Cerebellar nuclear complex (tissue), 1 donor: Measurements from ENCODE around the gene GALNTL6.
"Not testable (repeated sequence)": the region's sequence is repeated elsewhere in the genome, so short reads cannot be mapped to it uniquely, and the experiment has no call there.

ENCODE experiments used
- DNase-seq, 2 experiments: peaks; one replicate each; lab custom pipeline; 2025; lab: John Stamatoyannopoulos, UW

The GALNTL6 gene

DNA sequence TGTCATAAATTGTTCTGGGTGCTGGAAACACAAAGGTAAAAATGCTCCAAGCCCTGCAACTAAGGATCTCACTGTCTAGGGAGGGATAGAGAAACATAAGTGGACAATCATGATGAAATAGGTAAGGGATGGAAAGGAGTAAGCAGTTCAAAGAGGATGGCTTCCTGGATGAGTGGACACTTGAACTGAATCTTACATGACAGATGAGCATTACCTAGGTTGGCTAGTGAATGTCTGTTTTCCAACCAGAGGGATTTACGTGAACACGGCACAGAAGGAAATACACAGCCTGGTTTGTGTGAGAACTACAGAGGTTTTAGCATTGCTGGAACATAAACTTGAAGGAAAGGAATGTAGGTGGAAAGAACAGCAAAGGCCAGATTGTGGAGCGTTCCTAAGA, 1205.2 kb downstream of the GALNTL6 start:
- no peak for DNase-seq

DNA sequence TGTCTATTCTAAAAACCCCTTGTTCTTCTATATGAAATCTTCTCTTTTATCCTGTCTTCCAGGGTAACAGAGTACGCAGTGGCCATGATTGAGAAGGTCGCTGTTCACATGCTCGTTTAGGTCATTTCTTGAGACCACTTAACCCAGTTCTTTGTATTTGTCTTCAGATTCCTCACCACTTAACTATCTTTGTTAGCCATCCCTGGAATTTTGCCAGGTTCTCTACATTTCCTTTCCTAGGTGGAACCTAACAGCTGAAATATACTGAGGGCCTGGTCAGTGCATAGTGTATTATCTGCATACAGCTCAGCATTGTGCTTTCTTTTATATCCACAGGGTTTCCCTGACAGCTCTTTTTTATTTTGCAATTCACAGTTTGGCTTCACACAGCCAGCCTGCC, 1206.5 kb downstream of the GALNTL6 start:
- no peak for DNase-seq

- DNase-seq, result not testable (repeated sequence)
Observed at GRCh38 chr4:173021746-173022573, 1208.8 kb downstream of the GALNTL6 start.

GRCh38 chr4:173024203-173024602, 1211.0 kb downstream of the GALNTL6 start:
- DNase-seq, result no peak

- DNase-seq, result peak in 1 of 2 experiments; percentile 8
Observed at GRCh38 chr4:173025131-173025530, 1211.9 kb downstream of the GALNTL6 start.

DNA sequence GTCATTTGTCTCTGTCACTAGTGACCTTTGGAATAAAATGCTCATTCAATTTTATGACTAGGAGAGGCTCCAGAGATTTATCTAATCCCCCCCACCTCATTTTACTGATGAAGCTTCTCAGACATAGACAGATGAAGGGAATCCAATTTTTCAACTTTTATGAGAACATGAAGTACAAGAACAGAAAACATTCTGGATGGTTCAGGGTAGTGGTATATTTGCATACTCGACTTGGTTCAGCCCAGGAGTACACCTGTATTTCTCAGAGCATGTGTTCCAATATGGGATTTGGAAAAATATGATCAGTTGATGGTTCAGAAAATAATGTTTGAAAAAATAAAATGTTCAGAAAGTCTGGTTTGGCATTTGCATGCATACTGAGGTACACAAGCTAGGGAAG, 1224.0 kb downstream of the GALNTL6 start:
- DNase-seq, result no peak

GRCh38 chr4:173038192-173038896, 1225.1 kb downstream of the GALNTL6 start:
- no peak for DNase-seq

- DNase-seq, result no peak
Observed at GRCh38 chr4:173039617-173040577, 1226.7 kb downstream of the GALNTL6 start.

DNA sequence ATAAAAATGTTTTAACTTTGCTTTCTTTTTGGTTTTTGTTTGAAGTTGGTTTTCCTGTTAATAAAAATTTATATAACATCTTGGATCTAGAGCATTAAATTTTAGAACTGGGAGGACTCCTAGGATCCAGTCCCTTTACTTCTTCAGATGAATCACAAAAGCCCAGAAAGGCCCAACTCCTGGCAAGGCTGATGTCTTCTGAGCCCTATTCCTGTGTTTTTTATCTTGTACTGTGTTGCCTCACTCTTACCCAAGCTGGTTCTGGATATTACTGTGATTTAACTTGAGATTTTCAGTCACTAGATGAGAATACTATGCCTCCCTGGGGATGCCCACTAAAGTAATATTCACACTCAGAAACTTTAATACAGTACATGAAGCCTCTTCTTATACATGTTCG, 1228.3 kb downstream of the GALNTL6 start:
- DNase-seq, result no peak

- not testable (repeated sequence) for DNase-seq
Observed at GRCh38 chr4:173042139-173042538, 1228.9 kb downstream of the GALNTL6 start.

GRCh38 chr4:173044340-173044739, 1231.1 kb downstream of the GALNTL6 start:
- DNase-seq, result no peak

DNA sequence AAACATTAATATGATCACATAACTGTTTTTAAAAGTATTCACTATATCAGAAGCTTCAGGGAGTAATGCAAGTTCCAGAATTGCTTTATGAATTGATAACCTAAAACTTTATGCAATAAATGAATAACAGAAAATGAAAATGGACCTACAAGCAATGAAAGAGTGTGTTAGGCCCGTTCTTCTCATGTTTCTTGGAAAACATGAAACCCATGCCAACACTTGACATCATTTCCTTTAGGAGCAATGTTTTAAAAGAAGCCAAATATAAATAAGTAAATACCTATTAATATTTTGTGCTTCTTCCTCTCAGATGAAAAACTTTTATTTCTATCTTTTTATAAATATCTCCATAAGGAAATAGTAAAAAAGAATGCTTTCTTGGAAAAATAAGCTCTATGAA, 1232.4 kb downstream of the GALNTL6 start:
- no peak for DNase-seq

DNA sequence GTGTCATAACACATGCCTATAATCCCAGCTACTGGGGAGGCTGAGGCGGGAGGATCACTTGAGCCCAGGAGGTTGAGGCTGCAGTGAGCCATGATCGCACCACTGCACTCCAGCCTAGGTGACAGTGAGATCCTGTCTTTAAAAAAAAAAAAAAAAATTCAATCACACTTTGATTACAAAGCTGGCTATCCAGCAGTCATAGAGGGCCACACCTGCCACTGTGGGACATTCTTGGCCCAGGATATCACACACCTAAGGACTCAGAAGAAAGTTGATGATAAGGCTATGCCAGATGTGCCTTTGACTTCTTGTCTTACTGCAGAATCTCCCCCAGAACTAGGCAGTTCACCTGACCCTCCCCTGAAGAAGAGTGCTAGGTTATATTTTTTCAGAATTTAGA, 1232.9 kb downstream of the GALNTL6 start:
- DNase-seq, result no peak

GRCh38 chr4:173046818-173047217, 1233.6 kb downstream of the GALNTL6 start:
- no peak for DNase-seq

GRCh38 chr4:173051232-173051631, 1238.0 kb downstream of the GALNTL6 start:
- DNase-seq, result no peak

DNA sequence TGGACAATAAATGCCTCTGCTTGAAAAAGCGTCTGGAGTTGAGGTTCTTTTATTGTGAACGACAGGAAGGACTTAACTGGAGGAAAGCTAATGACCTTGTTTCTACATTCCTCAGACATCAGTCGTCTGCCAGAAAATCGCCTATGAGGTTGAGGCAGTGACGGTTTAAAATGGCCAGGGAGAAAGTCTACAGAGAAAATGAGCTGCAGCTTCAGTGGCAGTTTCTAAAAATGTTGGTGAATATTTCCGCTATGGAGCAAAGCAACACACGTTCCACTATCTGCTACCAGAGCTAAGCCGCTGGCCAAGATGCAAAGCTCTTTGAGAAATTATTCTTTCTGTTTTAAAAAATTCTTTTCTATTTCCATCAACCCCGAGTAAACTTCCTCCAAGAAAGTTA, 1238.5 kb downstream of the GALNTL6 start:
- no peak for DNase-seq

DNA sequence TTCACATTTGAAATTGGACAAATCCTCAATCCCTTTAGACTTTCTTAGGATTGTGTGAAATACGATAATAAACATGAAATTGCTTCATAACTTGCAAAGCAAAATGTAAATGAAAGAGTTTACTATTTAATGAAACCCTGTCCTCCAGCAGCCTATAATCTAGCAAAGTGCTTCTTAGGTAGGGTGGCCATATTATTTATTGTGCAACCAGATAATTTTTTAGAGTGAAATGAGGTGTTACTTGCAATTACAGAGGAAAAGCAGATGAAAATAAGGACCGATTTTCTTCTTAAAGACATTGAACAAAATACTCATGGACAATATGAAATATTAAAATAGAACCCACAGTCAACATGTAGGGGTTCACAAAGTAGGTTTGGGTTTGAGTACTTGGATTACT, 1239.2 kb downstream of the GALNTL6 start:
- no peak for DNase-seq

DNA sequence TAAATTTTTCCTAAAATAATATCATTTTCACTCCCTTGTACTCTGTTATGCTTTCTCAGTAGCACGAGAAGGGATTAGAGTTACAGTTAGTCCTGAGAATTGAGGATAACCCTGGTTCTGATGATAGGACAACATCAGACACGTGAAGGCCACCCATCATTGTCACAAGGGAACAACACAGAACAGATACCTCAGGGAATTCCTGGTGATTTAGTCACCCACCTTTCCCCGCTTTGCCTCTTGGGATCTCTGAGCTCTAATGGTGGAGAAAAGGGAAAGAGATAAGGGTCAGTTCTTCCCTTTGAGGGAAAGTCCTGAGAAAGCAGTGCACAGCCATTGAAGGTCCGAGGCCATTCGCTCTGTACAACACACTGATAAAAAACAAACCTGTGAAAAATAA, 1243.1 kb downstream of the GALNTL6 start:
- no peak for DNase-seq

DNA sequence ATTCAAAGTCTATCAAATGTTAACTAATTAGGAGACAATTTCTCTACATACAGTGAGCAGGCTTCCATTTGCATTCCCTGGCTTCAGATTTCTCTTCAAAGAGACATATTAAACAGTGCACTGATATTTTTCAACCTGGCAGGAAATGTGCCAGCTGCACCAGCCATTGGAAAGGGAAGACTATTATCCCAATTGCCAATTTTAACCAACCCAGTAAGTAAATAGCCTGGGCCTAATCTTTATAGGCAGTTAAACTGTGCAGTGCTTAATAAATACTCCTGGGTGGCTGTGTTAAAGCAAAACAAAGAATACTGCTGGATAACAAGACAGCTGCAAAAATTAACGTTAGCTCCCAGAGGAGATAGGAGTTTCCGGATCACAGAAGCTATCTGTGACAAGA, 1243.5 kb downstream of the GALNTL6 start:
- DNase-seq, result no peak

DNA sequence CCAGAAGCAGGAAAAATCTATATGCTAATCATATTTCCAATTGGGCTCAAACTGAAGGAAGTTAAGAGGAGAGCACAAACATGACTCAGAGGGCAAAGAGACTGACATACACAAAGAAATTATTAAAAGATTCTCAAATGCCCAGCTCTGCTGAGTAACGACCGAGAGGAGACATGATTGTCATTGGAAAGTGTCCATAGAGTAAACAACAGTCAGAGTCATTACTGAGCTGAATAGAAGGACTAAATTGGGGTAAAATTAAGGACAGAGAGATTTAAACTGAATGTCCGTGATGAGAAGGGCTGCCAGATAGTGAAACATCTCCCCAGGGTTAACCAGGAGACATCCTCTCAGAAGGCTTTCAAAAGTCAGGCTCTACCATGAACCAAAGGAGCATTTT, 1244.2 kb downstream of the GALNTL6 start:
- DNase-seq, result no peak

- DNase-seq, result no peak
Observed at GRCh38 chr4:173057901-173058300, 1244.7 kb downstream of the GALNTL6 start.

- DNase-seq, result no peak
Observed at GRCh38 chr4:173061160-173061559, 1248.0 kb downstream of the GALNTL6 start.
